Ovary (tissue), 3 donors: Measurements from ENCODE around the gene C20orf204.

Experiments
- CTCF ChIP-seq, 3 donors: fragments of 450-650 bp in 2 of 3; fragments of 200-600 bp in 1 of 3; IDR thresholded peaks; one replicate each; pipeline versions ENCODE4 v1.5.1 to v1.8.0; 2016 to 2022; ENCODE audit warnings: antibody characterized with exemption in 3 of 3, mild to moderate bottlenecking in 1 of 3
- EP300 ChIP-seq: sonication (generic); formaldehyde crosslinking; IDR thresholded peaks from one replicate; pipeline ENCODE4 v1.6.1; 2017; ENCODE audit warnings: antibody characterized with exemption
- donor health status: DM: no; HTN: no; CAD: no.

GRCh38 chr20:64000906-64001305 is 35.1 kb upstream of the C20orf204 start:
- TF ChIP-seq CTCF (IDR thresholded peaks at IDR 0.05) (no peak), EP300 (no peak)
